ENCODE measurements around the gene LSMEM2.
A peak's percentile ranks its signal among the peaks of the same experiment; 100 is the strongest.
"Not testable (repeated sequence)": the region's sequence is repeated elsewhere in the genome, so short reads cannot be mapped to it uniquely, and the experiment has no call there.

The LSMEM2 gene

DNA sequence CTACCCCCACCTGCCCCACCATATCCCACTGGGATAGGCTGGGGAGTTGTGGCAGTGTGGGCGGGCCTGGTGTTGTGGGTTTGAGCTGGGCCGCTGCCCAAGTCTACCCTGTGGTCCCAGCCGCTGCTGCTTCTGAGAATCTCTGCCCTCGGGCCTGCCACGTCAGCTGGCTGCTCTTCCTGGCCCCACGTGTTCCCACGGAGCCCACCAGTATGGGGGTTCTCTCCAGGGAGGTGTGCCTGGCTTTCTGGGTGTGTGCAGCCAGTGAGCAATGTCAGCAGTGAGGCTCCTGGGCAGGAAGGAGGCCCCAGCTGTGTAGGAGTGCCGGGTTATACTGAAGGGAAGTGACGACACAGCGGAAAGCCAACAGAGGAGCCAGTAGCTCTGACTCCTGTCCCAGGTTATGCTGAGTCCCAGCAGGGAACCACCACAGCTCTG, 32.4 kb upstream of the LSMEM2 start:
- DNase-seq, result no peak

DNA sequence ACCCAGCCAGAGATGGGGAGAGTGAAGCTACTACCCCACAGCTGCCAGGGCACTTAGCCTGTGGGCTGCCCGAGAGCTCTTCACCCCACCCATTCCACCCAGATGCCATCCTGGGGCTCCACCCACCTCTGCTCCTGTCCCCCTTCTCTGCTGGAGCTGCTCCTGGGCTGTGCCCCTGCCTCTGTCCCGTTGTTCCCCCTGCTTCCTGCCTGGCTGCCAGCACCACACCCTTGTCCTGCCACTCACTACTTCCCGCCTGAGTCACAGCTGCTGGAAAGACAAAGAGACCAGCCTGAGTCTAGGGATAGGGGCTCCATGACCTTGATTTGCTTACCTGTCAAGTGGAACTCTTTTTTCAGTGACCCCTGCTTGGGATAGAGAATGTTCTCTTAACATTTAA, 30.5 kb upstream of the LSMEM2 start:
- DNase-seq, result no peak

DNA sequence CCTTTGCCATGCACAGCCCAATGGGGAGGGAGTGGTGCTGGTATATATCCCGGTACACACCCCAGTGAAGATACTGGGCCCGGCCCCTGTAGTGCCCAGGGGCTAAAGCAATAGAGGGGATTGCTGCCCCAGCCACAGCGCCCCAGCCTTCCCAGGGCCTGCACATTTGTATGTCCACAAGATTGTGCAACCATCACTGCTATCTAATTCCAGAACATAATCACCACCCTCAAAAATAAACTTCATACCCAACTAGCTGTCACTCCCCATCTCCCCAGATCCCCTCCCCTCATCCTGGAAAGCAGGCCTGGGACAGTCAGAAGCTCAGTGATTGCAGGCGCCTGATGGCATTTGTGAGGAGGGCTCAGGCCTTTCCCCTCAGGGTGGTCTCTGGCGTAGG, 29.4 kb upstream of the LSMEM2 start:
- DNase-seq, result no peak

DNA sequence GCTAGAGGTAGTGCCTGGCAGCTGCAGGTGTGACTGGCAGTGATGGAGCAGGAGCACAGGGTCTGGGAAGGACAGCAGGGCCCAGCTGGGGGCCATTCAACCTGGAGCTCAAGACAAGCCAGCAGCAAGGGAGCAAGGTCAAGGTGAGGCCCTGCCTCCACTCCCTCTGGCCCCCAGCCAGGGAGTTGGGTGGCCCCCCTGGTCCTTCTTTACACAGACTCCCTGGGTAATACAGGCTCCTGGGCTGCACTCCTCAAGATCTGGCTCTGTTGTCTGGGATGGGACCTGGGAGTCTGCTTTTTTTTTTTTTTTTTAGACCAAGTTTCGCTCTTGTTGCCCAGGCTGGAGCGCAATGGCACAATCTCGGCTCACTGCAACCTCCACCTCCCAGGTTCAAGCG, 28.4 kb upstream of the LSMEM2 start:
- no peak for DNase-seq

DNA sequence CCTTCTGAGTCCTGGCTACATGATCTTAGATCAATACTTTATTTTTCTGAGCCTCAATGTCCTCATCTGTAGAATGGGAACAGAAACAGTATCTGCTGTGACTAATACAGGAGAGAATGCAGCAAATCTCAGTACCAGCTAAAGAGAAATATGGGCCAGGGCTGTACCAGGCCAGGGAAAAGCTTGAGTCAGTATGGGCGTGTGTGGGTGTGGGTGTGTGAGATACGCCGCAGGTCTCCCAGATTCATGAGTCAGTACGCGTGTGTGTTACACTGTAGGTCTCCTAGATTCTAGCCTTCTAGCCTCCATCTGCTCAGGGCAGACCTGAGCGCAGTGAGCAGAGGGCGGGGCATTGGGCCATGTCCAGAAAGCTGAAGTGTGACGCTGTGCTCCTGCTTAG, 27.7 kb upstream of the LSMEM2 start:
- DNase-seq, result no peak

DNA sequence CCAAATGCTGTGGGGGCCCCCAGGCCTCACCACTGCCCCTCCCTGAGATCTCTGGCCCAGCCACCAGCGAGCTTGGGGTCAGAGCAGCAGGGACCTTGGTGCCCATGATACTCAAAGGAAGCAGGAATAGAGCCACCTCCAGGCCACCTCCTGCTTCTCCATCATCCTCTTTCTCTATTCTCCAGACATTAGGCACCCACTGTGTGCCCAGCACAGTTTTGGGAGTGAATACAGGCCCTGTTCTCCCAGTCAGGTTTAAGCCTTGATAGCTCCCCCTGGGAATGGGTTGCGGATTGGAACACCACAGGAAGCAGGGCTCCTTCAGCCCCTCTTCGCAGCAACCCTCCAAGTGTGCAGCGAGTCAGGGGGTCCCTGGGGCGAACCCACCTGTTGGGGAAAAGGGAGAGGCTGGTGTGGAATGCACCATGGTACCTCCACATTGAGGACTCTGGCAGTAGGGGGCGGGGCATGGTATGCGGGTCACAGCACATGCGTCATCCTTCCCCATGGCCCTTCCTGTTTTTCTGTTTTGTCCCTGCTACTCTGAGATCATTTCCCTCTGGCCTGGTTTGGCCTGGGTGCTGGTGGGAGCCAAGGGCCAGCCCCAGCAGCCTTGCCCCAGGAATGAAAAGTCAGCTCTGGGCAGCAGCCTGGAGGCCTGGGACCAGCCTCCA, 24.2 kb upstream of the LSMEM2 start:
- DNase-seq, result no peak

DNA sequence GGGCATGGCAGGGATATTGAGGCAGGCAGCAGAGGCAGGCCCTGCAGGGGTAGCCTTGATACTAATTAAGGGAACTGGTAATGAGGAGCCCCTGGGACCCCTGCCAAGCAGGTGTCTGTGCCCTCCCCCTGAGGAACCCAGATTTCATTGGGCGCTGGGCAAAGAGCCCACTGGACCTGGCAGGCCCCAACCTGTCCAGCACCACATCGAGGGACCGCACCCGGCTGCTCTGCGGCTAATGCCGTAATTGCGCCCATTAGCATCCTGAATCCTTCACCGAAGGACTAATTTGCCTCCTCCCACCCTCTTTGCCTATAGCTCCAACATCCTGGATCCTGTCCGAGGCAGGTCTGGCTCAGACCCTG, 23.7 kb upstream of the LSMEM2 start:
- no peak for DNase-seq

DNA sequence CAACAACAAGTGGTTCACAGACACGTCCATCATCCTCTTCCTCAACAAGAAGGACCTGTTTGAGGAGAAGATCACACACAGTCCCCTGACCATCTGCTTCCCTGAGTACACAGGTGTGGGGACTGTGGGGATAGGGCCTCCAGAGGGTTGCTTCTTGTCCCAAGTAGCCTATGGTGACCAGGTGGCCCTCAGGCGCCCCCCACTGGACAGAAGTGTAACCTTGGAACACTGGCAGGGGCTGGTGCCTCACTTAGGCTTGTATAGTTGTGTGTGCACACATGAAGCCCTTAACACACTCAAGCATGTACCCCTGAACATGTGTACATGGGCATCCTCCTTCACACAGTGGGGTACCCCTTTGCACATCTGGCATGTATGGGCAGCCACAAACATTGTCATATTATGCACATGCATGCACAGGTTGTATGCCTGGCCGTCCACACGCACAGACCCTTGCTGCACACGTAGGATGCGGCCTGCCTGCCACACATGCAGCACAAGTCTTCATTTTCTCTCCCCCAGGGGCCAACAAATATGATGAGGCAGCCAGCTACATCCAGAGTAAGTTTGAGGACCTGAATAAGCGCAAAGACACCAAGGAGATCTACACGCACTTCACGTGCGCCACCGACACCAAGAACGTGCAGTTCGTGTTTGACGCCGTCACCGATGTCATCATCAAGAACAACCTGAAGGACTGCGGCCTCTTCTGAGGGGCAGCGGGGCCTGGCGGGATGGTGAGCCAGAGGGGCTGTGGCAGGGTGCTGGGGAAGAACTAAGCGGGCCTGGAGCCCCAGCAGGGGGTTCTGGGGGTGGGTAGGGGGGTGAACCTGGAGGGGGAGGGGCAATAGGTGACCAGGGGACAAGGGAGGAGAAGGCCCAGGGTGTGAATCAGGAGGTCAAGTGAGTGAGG, 21.7 kb upstream of the LSMEM2 start:
- DNase-seq, result no peak

DNA sequence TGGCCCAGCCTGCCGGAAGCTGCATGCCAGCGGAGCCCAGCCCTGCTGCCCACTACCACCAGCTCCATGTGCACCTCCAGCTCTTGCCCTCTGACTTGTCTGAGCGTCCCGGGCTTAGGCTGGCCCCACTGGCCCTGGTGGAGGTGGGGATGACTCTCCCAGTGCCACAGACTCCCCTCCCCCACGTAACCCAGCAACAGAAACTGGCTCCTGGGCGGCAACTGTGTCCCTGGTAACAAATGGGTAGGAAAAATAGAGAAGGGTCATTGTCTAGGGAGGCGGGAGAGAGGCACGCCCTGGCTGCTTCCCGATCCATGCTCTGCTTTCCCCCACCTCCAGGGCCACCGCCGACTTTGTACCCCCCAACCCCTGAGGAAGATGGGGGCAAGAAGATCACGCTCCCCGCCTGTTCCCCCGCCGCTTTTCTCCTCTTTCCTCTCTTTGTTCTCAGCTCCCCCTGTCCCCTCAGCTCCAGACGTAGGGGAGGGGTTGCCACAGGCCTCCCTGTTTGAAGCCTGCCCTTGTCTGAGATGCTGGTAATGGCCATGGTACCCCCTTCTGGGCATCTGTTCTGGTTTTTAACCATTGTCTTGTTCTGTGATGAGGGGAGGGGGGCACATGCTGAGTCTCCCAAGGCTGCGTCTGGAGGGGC, 20.7 kb upstream of the LSMEM2 start:
- no peak for DNase-seq

DNA sequence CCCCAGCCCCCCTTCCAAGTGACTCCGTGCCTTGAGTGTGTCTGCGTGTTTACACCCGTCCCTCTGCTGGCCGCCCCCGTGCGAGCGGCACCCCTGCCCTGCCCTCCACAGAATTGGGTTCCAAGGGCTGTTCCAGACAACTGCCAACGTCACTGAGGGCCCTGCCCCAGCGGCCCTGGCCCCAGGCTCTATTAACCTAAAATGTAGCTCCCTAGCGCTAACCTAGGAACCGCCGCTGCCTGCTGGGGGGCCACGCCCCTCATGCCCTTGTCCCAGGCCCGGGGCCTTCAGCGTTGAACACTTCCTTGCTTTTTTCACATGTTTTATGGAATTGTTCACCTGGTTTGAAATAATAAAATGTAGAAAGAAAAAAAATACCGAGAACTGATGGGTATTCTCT, 19.9 kb upstream of the LSMEM2 start:
- DNase-seq, result no peak

DNA sequence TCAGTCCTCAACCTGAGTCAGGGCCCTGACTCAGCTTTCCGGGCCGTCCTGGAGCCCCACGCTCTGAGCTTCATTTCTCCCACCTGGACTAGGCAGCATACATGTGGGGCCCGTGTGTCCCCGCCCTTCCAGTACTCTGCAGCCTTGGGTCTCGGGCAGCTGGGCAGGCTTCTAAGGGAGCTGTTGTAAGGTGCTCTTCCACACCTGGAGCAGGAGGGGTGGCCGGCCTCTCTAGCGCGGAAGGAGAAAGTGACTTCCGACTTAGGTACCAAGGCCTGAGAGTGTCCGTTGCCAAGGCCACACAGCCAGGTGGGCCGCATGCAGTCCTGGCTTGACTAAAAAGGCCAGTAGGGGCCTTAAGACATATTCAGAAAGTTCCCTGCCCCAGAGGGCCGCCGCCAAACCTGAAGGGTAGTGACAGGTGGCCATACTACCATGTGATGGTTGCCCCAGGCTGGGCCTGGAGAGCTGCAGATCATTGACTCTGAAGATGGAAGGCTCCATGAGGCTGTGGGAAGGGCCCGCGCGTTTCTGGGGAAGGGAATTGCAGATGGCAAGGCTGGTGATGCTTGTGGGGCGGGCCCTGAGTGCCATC, 19.4 kb upstream of the LSMEM2 start:
- DNase-seq, result peak; percentile 37

DNA sequence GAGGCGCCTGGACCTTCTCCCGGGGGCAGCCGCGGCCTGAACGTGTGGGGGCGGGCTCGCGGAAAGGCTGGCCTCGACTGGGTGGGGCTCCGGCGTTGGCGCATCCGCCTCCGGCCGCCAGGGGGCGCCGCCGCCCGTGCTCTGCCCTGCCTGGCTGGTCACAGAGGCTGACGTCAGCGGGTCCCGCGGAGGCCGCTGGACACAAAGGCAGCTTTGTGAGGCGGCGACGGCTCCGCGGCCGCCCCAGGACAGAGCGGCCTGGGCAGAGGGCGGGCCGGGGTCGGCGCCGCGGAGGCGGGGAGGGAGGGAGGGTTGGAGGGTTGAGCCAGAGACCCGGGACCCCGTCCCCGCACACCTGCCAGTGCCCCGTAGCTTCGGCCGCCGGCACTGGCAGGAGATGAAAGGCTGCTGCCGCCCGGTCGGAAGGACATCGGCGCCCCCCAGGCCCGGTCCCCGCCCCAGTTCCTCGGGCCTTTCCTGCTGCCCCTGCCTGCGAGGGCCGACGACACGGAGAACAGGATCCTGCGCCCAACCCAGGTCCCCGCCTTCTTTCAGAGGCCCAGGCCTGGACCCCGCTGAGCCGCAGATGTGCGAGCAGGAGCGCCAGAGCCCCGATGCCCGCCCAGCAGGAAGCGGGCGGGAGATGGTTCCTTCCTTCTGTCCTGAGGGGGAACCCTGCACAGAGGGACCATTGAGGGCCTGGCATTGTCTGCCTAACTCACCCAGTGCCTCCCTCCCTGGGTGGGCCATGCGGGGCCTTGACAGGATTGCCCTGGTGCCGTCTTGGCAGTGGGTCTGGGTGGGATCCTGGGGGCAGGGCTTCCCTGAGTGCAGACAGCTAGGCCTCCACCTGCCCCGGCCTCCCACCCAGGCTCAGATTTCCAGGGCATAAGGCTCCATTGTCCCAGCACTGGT, 18.6 kb upstream of the LSMEM2 start:
- peak; percentile 39 for DNase-seq

DNA sequence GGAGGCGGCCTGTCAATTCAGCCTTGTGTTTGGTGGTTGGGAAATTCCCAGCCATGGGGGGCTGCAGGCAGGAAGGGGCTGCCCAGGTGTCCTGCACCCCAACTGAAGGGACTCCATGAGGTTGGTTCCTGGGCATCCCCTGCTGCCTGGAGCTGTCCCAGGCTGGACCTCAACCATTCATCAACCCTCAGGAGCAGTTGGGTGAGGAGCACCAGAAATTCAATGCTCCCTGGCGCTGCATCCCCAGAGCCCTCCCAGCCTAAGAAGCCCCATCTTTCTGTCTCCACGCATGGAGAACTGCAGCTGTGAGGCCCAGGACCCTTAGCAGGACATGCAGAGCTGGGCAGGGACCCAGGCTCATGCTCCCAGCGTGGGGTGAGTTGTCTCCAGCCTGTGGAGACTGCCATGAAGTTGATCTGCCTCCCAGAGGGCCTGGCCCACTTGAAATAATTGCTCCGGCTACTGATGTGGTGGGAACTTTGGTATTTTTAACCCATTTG, 17.9 kb upstream of the LSMEM2 start:
- no peak for DNase-seq

DNA sequence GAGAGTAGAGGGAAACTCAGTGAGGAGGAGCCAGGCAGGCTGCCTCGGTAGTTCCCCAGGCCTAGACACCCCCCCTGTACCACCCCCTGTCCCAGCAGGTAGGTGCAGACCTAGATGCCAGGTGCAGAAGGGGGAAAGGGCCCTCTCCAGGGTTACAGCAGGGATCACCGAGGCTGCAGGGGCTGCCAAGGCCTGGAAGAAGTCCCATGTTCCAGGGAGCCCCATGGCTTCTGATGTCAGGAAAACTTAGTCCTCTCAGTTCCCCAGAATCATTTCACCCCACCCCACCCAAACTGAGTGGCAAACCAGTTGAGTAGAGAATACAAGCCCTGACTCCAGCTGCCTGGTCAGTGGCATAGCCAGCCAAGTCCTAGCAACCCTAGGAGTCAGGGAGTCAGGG, 17.4 kb upstream of the LSMEM2 start:
- DNase-seq, result no peak

DNA sequence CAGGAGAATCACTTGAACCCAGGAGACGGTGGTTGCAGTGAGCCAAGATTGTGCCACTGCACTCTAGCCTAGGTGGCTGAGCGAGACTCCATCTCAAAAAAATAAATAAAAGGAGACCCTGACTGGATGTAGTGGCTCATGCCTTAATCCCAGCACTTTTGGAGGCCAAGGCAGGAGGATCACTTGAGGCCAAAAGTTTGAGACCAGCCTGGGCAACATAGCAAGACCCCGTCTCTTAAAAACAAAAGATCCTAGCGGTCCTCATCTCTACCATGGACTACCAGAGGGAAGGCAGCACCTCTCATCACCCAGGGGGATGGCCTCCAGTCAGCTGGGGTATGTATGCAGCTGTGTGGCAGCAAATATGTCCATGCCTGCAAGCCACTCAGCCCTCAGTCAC, 16.7 kb upstream of the LSMEM2 start:
- DNase-seq, result not testable (repeated sequence)

DNA sequence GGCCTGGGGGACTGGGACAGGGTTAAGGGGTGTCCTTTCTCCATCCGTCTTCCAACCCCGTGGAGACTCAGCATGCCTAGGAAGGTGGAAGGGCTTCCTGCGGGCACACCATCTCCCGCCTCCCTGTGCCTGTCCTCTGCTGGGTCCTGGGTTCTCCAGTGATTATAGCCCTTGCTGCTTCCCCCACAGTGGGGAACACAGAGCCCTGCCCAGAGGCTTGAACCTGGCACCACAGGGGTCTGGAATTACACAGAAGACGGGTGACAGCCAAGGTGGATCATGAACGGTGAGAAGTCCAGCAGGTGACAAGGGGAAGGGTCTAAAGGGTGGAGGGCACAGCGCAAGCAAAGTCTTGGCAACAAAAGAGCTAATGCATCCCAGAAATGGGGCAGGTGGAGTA, 16.1 kb upstream of the LSMEM2 start:
- no peak for DNase-seq

DNA sequence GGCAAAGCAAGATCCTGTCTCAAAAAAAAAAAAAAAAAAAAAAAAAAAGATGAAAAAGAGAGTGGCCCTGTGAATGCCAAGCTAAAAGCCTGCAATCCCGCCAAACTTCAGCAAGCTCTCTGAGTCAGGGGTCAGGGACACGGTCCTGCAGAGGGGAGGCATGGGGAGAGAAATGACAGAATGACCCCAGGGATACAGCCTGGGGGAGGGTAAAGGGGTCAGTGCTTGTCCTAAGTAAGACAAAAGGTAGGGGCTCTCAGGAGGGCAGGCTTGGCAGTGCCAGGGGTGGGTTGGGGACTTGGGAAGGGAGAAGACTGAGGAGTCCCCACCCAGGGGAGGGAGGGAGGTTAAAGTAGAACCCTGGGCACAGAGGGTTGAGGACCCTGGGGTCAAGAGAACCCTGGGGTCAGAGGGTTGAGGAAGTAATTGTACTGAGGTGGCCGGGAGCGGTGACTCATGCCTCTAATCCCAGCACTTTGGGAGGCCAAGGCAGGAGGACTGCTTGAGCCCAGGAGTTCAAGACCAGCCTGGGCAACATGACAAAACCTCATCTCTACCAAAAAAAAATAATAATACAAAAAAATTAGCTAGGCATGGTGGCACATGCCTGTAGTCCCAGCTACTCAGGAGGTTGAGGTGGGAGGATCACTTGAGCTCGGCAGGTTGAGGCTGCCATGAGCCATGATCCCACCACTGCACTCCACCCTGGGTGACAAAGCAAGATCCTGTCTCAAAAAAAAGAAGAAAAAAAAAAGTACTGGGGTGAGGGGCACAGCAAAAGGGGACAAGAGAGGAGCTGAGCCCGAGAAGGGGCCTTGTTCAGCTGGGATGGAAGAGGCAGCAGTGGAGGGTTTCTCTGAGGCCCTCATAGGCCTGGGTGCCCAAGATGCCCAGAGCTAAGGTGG, 15.2 kb upstream of the LSMEM2 start:
- no peak for DNase-seq

DNA sequence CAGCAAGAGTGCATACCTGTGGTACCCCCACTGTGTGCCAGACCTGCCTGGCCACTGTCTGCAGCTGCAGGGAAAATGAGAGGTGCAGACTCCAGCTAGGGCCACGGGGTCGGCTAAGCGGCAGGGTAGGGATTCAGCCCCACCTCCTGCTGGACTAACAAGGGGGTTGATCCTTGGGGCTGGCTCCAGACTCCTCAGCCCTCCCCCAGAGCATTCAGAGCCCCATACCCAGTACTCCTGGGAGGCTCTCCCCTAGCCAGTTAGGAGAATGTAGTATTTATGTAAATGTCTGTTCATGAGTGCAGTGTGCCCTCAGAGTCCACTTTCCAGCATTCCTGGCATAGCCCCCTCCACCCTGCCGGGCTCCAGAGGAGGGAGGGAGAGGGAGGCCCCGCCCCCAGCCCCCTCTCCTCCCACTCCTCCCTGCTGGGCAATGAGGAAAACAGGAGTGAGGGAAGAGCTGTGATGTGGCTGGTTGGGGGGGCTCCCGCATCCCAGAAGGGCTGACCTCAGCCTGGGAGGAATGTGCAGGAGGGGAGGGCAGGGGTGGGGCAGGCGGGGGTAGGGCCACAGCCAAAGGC, 14.4 kb upstream of the LSMEM2 start:
- DNase-seq, result no peak

DNA sequence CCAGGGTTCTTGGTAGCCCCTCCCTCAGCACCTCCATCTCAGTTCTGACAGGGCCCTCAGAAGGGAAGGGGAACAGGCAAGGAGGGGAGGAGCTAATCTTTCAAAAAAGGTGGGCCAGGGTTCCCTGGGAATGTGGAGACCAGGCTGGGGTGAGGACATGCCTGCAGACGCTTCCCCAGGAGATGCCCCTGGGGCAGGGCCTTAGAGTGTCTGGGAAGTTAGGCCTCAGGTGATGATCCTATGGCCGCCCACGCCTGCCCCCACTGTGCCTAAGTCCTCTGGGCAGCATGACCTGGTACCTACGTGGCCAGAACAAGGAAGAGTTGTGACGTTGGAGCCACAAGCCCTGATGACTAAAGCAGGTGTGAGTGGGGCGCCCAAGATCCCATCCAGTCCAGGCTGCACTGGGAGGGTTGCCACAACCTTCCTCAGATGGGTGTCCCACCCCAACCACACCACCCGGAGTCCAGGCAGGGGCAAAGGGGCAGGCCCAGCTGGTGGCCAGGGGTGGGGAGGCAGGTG, 13.9 kb upstream of the LSMEM2 start:
- DNase-seq, result no peak

DNA sequence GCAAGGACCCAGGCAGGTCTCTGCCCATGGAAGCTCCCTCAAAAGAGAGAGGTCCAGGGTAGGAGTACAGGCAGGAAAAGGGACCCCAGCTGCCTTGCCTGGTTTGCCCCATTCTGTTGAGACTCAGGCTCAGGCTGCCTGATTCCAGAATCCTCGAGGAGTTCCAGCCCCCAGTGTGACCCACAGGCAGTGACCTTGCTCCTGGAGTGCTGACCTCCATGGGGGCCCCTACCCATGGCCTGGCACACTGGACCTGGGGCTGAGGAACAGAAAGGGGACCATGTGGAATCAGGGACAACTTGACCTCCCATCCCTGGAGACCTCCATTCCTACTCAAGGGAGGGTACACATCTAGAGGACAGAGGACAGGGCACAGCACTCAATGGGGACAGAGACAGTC, 13.3 kb upstream of the LSMEM2 start:
- no peak for DNase-seq

DNA sequence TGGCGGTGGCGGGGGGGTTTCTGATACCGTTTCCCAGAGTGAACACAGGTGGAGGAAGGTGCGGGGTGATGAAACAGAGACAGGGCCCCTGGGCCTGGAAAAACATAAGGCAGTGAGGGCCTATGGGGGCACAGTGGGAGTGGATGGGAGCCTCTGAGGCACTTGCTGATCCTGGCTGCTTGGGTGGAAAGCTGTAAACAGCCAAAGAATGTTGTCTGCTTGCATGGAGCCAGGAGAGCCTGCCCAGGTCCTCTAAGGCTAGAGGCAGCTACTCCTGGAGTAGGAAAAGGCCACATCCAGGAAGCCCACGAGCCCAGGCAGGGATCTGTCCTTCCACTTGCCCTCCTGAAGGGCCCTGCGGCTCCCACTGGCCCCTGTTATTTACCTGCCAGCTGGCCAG, 12.9 kb upstream of the LSMEM2 start:
- no peak for DNase-seq

All from NCI-H2171 (cell line).